Epithelial cell of proximal tubule (primary cell): ENCODE results near the gene SULF2. TPM values are rescaled to one million over a fixed set of nuclear protein-coding genes. Genes with fewer than 3 reads are reported as not detected.

Source experiments
- DNase-seq: peaks from one replicate; pipeline ENCODE4 v3.0.0-alpha.2; 2011; ENCODE audit warnings: low read depth
- H3K4me3 ChIP-seq: 2 replicates; pipeline ENCODE4 v1.5.1; 2011; ENCODE audit warnings: low read depth, mild to moderate bottlenecking, low read length
- CTCF ChIP-seq: conservative IDR thresholded peaks from 2 replicates; pipeline ENCODE4 v1.5.1; 2012; ENCODE audit warnings: low read depth, mild to moderate bottlenecking, low read length
- total RNA-seq: library from RNA; depleted of rRNA; stranded (reverse); fragments of >200 nt; gene quantifications from 2 replicates; pipeline ENCODE4 v1.2.3, GENCODE V29; 2015

The SULF2 gene
- total RNA-seq, 1 donor from 2014 or later = 20.4 TPM

DNA sequence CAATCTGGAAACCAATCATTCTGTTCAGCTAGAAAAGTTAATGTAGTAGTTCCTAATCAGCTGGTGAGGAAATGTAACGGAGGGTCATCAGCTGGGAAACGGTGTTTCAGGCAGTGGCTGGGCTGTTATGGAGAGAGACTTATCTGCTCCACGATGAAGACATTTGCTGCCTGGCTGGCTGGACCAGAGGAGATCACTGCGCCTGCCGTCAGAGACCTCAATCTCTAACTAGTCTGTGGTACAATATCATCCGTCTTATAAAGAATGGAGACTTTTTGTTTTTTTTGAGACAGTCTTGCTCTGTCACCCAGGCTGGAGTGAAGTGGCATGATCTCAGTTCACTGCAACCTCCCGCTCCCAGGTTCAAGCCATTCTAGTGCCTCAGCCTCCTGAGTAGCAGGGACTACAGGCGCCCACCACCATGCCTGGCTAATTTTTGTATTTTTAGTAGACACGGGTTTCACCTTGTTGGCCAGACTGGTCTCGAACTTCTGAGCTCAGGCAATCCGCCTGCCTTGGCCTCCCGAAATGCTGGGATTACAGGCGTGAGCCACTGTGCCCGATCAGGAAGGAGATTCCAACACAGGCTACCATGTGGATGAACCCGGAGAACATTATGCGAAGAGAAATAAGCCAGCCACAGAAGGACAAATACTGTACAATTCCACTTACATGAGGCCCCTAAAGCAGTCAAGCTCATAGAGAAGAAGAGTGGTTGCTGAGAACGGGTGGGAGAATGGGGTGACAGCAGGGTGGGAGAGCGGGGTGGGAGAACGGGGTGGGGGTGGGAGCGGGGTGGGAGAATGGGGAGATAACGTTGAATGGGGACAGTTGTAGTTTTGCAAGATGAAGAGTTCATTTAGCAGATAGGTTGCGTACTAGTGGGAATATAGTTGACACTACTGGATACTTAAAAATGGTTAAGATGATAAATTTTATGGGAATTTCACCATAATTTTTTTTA is 115.1 kb downstream of the SULF2 start:
- no peak for TF ChIP-seq CTCF
- H3K4me3 ChIP-seq = no peak overlapping the region

GRCh38 chr20:47669489-47669888 is 115.8 kb downstream of the SULF2 start:
- no peak overlapping the region for H3K4me3 ChIP-seq
- TF ChIP-seq CTCF = no peak
- no peak for DNase-seq

More for the DNA sequence above, 115.1 kb downstream of the SULF2 start:
- no peak for DNase-seq

- TF ChIP-seq CTCF = no peak
Observed at GRCh38 chr20:47669152-47669425, 116.2 kb downstream of the SULF2 start.

DNA sequence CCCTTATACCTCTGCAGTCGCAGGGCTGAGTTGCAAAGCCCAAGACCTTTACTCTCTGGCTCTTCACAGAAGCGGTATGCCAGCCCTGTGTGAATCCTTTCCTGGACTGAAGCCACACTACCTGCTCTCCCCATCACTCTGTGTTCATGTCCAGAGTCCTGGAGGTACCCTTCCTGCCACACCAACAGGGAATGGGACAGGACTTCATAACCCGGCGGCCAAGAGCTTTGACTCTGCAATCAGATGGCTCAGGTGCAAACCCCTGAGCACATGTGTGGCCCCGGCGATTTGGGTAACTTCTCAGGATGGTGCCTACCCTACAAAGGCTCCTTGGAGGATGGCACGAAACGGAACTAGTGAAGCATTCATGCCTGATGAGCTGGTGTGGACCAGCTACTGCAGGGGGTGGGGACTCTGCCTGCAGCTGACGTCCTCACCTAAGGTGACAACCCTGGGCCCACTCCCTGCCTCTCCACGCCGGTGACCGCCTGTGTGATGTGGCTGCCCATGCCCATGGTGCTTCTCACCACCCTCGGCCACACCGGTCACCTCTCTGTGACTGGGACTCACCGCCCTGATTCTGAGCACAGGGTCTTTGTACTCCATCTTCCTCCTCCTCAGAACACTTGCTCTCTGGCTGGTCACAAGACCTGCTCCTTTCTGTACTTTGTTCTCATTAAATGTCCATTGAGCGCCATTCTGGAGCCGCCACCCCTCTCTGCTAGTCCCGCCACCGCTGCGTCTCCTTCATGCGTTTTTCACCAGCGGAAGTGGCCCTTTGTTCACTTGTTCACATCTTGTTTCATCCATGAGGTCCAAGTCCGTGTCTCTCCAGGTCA is 116.7 kb downstream of the SULF2 start:
- no peak for DNase-seq
- no peak for TF ChIP-seq CTCF
- H3K4me3 ChIP-seq = no peak overlapping the region

More at GRCh38 chr20:47669152-47669425, 116.2 kb downstream of the SULF2 start:
- DNase-seq = no peak
- no peak overlapping the region for H3K4me3 ChIP-seq

DNA sequence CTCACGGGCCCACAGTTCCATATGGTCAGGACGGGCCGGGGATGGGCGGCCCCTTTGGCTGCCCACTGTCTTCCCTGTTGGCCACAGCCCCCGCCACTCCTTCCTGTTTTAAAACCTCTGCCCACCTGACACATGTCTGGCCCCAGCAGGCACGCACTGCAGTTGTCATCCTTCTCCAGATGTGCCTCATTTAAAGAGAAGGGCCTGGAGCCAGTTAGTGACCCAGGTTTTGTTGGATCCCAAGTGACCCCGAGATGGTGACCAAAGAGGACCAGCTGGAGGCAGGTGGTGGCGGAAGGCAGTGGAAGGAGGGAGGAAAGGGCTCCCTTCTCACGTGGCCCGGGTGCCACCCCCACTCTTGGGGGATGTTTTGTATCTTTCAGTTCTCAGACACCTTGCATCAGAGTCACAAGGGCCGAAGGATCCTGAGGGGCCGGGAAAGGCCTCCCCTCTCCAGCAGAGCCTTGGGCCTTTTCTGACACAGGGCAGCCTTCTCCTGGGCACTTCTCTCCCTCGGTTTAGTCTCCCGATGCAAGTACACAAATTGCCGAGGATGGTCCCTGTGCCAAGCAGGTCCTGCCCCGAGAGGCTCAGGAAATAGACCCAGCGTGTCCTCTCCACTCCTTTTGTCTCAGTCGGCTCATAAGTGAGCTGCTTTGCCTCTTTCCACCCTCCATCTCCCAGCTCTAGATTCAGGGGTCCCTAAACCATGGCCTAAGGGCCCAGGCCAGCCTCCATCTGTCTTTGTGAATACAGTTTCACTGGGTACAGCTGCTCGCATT is 117.6 kb downstream of the SULF2 start:
- no peak overlapping the region for H3K4me3 ChIP-seq
- TF ChIP-seq CTCF = no peak
- DNase-seq = no peak

GRCh38 chr20:47667086-47667485 is 118.2 kb downstream of the SULF2 start:
- DNase-seq = no peak
- no peak overlapping the region for H3K4me3 ChIP-seq
- TF ChIP-seq CTCF = no peak
